ENCODE results near the gene SPRED1. TPM values are rescaled to one million over a fixed set of nuclear protein-coding genes. Genes with fewer than 3 reads are reported as not detected.

Gene SPRED1
- 4.8 TPM for polyA plus RNA-seq (2012; ENCODE audit: insufficient read depth, insufficient read length)

DNA sequence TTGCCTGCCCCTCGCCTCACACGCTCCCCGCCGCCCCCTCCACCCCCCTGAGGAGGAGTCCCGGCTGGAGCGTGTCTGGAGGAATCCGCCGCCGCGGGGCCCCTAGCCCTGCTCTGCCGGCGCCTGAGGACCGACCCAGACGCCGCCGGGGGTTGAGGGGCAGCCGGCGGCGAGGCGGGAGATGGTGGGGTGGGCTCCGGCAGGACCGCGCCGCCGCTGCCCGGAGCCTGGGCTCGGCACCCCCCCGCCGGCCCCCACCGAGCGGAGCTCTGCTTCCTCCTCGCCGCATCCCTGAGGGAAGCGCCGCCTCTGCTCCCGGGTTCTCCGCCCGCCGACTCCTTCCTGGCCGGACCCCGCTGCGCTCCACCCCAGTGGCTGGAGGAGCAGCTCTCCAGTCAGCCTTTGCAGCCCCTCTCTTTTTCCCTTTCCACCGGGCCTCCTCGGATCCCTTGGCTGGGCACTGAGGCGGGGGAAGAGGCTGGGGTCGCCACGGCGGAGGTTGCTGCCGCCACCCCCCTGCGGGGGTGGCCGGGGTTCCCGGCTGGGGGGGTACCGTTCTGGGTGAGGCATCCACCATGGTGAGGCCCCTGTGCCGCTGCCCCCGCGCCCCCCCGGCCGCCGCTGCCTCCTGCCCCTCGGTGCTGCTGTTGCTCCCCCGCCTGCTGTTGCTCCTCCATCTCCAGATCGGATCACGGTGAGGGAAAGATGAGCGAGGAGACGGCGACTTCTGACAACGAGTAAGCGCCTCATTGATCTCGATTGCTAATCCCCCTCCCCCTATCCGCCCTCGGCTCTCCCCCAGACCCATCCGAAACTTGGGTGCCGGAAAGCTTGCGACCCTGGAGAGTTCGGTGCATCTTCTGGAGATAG lies at the start of gene SPRED1:
Gene SPRED1 (plus strand): TSS at position 356 of the 870 bp plus-strand sequence. CDS start 350 bp downstream, at position 706.
- DNase-seq (ENCODE audit: low read depth, low spot score), result no peak
- peak within 1 kb of the TSS; percentile 78 for H3K4me3 ChIP-seq (ENCODE audit: low read length)

DNA sequence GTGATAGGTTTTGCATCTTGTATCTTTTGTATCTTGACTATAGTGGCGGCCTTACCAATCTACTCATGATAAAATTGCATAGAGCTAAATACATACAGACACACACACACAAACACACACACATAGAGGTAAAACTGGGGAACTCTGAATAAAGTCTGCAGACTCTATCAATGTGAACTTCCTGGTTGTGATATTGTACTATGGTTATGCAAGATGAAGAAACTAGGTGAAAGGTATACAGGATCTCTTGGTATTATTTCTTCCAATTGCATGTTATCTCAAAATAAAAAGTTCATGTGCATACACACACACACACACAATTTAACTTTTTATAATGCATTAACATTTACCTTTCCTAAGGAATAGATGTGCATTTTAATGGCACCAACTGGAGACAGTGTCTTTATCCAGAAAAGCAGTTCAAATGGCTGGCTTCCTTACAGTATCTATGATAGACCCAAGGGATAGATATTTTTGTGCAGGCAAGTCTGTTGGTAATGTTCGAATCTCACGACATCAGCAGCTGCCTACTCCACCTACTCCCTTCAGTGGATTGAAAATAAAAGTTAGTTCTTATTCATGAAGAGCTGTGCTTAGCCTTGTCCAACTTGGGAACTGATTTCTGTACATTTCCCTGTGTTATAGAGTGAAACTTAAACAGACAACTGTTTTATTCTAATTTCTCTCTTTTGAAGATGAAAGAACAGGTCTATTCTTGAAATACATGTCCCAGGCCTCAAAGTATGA lies 46.9 kb upstream of the SPRED1 start:
- no peak for DNase-seq (ENCODE audit: low read depth, low spot score)
- no peak overlapping the region for H3K4me3 ChIP-seq (ENCODE audit: low read length)

DNA sequence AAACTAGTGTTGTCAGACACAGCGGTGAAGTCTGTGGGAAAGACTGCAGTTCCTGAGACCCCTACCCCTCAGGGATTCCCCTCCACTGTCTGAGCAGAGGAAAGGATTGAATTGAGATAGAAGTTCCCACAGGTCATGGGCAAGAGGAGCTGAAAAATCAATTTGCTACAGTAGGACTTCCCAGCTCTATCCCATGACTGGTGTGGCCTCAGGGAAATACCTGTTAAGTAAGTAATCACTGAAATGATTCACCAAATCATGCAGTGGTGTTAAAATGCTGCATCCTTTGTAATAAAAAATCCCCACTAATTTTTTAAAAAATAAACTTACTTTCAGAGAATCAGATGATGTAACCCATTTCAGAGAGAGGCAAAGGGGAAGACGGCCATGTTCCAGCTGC lies 45.0 kb upstream of the SPRED1 start:
- no peak overlapping the region for H3K4me3 ChIP-seq (ENCODE audit: low read length)
- DNase-seq (ENCODE audit: low read depth, low spot score), result no peak

DNA sequence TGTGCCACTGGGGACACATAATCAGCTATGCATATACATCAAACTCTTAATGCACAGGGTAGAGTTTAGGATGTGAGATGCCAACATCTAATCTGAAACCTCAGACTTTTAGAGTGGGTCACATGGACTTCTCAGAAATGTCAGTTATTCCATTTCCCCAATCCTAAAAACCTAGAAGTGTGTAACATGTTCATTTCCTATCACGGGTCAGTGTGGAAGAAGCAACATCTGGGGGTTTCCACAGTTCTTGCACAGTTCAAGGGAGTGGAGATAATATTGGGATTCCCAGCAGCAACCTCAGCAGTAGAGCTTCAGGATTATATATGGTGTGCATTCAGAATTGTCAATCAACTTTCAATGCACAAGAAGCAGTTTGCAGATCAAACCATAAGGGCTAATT lies 44.4 kb upstream of the SPRED1 start:
- DNase-seq (ENCODE audit: low read depth, low spot score), result no peak
- no peak overlapping the region for H3K4me3 ChIP-seq (ENCODE audit: low read length)

DNA sequence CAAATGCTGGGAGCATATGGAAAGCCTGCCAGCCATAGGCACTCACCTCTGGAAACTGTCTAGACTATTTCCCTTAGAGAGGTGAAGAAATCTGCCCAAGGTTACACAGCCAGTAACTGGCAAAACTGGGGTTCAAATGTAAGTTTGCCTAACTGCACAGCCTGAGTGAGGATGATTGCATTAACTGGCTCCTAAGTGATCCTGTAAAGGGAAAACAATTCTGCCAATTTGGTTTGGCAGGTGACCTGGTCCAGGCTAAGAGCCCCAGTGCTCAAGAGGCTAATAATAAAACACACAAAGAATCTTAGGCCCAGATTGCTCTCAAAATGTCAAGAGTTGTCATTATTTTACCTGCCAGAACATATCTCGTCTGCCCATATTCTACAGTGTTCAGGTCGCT lies 43.9 kb upstream of the SPRED1 start:
- DNase-seq (ENCODE audit: low read depth, low spot score), result no peak
- H3K4me3 ChIP-seq (ENCODE audit: low read length), result no peak overlapping the region

DNA sequence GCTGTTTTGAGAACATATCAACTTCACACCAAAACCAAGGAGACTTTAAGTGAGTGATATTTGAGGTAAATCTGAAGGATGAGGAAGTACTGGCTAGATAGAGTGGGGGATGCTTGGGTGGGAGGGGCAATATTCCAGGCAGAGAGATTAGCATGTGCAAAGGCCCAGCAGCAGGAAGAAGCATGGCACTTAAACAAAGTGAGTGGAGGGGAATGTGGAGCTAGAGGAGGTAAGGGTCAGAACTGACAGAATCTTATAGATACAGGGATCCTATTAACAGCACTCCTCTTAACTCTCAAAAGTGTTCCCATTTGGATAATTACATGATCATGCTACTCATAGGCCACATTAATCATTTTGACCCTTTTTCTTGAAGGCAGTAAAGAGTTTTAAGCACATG lies 41.4 kb upstream of the SPRED1 start:
- no peak overlapping the region for H3K4me3 ChIP-seq (ENCODE audit: low read length)
- DNase-seq (ENCODE audit: low read depth, low spot score), result no peak

DNA sequence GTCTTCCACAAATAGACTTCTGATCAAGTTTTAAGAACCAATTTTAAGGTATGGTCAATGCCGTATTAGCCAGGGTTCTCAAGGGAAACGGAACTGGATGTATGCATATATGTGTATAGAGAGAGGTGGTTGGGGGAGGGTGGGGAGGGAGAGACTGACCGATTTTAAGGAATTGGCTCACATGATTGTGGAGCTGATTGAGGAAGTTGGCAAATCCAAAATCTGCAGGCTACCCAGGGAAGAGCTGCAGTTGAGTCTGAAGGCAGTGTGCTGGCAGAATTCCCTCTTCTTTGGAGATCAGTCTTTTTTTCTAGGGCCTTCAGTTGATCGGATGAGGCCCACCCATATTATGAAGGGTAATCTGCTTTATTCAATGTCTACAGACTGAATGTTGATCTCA lies 40.8 kb upstream of the SPRED1 start:
- no peak for DNase-seq (ENCODE audit: low read depth, low spot score)
- no peak overlapping the region for H3K4me3 ChIP-seq (ENCODE audit: low read length)

DNA sequence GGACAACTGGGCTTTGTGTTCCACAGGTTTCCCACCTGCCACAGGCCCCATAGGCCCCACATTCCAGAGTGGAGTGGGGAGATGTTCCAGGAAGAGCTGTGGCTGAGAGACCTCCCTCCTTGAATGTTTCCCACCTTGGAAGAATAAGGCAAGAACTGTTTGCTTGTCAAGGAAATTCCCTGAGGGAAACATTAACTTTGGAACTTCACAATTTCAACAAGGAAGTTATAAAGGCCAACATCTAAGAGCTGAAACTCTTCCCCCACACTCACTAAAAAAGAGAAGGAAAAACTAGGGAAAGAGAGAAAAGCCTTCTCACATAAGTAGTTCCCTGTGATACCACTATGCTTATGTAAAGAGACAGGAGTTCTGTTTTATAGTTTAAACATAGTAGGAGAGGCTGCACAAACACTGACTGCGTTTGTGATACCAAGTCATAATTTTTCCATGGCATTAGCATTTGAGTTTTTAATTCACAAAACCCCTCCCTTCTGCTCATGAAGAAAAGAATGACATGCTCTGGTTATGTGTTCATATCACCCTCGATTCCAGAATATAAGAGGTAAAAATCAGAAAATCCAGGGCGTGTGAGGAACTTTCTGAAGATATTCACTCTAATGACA lies 39.8 kb upstream of the SPRED1 start:
- H3K4me3 ChIP-seq (ENCODE audit: low read length), result no peak overlapping the region
- DNase-seq (ENCODE audit: low read depth, low spot score), result no peak

DNA sequence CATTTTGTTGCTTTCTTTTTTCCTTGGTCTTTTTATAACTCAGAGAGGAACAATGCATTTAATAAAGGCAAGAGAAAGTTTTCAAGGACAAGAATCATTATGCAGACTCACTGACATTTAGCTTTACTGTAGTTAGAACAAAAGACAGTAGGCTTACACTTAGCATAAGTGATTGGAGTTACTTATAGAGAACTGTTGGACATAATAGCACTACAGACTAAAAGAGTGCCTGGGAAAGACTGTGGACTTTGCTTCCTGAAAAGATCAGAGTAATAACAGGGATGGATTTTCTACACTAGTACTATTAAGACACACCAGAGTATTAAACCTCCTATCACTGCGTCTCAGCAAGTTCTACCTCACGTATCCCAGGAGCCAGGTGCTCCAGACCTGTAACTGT lies 39.3 kb upstream of the SPRED1 start:
- no peak for DNase-seq (ENCODE audit: low read depth, low spot score)
- H3K4me3 ChIP-seq (ENCODE audit: low read length), result no peak overlapping the region

DNA sequence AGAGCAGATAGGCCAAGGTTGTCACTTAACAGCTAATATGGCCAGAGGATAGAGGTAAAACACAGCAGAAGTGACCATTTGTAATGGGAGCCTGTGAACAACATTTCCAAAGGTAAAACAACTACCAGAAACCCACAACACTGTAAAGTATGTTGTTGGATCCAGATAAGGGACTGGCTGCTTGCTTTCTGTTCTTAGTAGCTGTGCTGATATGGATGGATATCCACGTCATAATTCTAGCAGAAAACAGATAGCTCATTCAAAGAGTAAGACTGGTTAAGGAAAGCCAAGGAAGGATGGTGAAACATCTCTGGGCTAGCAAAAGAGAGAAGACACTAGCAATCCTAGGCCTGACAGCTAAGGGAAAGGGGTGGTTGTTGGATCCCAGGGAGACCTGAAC lies 36.9 kb upstream of the SPRED1 start:
- DNase-seq (ENCODE audit: low read depth, low spot score), result no peak
- no peak overlapping the region for H3K4me3 ChIP-seq (ENCODE audit: low read length)

DNA sequence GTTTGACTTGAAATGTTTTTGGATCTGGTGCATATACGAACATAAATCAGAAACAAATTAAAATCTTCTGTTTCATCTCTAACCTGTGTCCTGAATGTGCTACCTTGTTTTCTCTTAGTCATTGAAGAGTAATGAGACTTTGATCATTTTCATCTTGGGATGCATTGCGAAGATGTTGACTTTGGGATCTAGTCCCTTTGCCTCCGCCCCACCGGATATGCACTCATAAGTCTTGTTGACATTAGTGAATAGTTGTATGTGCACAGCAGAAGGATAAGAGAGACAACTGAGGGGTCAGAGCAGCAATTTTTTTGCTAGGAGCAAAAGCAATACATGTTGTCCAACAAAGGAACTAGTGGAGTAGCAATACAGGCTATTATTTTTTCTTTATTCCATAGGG lies 35.9 kb upstream of the SPRED1 start:
- DNase-seq (ENCODE audit: low read depth, low spot score), result no peak
- H3K4me3 ChIP-seq (ENCODE audit: low read length), result no peak overlapping the region

DNA sequence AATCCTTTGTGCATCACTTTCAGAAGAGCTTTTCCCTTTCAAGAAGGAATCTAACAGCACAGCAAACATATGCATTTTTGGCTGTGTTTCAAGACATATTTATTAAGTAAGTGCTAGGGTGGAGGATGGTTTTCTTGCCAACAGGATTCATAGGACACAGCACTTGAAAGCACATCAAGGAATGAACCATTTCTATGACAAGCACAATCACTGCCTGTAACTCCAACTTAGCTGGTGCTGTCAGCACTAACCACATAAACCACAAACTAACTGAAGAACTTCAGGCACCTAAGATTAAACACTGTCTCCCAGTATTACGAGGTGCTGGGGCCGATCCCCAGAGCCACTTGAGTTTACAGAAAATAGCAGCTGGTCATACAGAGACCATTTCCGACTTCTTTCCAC lies 35.4 kb upstream of the SPRED1 start:
- peak; percentile 78 for DNase-seq (ENCODE audit: low read depth, low spot score)

DNA sequence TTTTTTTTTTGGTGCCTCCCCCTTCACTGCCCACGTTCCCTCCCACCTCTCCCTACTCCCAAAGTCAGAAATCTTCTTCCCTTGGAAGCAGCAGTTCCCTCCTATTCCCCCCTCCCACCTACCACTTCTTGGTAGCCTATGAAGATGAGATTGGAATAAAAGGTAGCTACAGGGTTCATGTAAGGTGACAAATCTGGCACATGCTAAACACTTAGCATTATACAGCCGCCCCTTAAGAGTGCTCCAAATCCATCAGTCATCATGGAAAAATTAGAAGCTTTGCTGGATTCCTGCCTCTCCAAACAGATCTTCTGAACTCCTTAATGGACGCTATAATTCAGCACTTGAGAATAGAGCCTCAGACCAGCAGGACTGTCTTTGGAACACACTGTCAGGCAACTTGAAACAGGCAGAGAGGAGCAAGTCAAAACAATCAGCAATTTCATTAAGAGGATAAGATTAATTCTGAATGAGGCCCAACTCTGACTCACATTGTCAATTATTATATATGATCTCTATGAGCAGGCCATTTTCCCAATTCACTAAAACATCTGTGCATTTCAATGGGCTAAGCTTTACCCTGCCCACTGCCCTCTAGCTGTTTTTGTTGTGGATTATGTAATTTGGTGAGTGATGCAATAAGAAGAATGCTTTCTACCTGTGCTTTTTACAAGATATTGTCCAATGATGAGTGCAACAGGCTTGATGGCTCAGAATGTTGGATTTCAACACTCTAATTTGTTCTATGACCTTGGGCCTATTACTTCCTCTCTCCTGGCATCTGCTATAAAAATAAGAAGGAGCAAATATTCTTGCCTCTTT lies 34.6 kb upstream of the SPRED1 start:
- no peak overlapping the region for H3K4me3 ChIP-seq (ENCODE audit: low read length)
- DNase-seq (ENCODE audit: low read depth, low spot score), result no peak

More for the DNA sequence above, 35.4 kb upstream of the SPRED1 start:
- H3K4me3 ChIP-seq (ENCODE audit: low read length), result no peak overlapping the region

DNA sequence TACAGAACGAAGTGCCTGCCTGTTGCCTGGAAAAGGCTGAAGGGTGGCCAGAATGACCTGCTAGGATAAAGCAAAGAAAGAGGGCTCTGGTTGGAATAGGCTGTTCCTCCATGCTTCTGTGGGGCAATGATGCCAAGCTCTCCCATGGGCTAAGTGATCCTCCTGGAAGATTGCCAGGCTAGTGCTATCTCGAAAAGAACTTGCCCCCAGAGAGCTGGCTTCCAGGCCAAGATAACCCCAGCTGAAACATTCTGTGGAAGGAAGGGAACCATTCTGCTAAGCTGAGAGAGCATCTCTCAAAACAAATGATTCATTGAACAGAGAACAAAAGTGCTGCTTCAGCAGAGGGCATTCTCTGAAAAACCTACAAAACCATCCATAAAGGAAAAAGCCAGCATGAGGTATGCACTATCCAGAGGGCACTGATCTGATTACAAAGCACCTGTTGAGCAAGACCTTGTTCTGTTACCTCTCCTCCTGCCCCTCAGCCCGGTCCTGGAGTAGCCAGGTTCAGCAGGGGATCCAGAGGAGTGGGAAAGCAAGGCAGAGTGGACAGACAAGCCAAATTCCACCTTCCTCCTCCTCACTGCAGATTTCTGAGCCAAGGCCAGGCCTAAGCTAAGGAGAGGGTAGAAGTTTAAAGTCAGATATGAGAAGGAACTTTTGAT lies 31.9 kb upstream of the SPRED1 start:
- no peak for DNase-seq (ENCODE audit: low read depth, low spot score)
- no peak overlapping the region for H3K4me3 ChIP-seq (ENCODE audit: low read length)

DNA sequence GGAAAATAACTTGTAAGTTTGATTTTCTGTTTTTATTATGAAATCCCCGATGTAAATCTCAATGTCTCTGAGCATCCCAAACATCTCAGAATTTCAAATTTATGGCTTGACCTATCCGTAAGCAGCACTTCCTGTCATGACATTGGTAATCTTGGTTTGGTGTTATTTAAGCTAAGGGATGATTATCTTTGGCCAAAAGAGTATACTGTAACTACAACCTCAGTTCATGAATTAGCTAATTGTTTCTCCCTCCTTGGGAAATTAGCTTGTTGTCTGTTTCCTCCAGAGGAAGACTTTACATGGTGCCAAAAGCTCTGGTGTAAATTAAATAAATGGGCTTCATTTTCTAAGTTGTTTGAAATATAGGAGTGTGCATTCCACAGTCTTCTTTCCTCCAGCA lies 28.1 kb upstream of the SPRED1 start:
- no peak overlapping the region for H3K4me3 ChIP-seq (ENCODE audit: low read length)
- DNase-seq (ENCODE audit: low read depth, low spot score), result no peak

DNA sequence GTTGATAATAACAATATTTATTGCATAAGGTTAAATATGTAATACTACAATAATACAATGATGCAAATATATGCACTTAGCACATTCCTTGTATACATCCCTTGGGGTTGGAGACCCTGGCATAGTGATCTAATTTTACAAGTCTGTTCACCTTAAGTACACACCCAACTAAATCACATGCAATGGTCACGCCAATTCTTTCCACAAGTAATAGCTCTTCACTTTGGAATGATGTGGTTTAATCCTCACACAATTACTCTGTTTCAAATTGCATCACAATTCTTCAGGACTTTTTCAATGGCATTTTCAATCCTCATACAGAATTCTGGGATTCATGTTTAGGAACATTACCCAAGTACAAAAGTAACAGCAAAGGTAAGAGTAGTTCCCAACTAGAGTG lies 27.3 kb upstream of the SPRED1 start:
- no peak for DNase-seq (ENCODE audit: low read depth, low spot score)
- no peak overlapping the region for H3K4me3 ChIP-seq (ENCODE audit: low read length)

DNA sequence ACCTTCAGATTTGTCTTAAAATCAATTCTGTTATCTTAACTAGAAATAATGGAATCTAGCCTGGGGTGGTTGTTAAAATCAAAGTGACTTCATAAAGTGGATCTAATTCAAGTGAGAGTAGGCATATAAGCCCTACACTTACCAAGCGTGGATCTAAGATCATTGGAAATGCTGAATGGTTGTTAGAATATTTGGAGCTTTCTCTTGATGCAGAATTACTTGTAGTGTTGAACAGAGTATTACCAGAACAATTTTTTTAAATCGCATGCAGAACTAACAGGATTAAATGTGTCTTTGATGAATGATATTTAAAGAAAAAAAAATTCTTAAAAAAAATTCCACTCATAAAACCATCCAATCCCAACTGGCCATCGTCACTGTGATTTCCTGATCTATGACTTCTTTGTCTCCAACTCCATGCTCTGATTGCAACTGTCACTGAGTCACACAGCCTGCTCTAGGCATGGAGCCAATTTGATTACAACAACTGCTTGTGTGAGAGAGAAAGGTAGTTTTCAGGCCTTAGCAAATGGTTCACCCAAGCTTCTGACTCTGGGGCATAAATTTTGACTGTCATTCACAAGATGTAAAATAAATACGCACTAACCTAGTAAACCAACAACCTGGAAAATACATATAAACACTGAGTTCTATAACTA lies 25.9 kb upstream of the SPRED1 start:
- no peak for DNase-seq (ENCODE audit: low read depth, low spot score)
- H3K4me3 ChIP-seq (ENCODE audit: low read length), result no peak overlapping the region

DNA sequence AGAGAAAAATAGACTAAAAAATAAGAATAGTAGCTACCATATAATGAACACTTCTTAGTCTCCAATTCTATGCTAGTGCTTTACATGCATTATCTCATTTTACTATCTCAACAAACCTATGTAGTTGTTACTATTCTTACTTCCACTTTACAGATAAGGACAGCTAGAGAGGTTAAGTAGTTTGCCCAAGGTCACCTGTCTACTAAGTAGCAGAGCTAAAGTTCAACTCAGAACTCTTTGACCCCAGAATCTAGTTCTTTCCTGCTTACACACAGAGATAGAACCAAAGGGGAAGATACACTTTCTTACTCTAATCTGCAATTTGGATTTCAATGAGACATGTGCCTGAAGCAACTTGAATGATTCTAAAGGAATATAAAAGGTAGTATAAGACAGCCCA lies 24.7 kb upstream of the SPRED1 start:
- H3K4me3 ChIP-seq (ENCODE audit: low read length), result no peak overlapping the region
- no peak for DNase-seq (ENCODE audit: low read depth, low spot score)

Data from Jurkat, Clone E6-1 (cell line).